HepG2 (cell line): ENCODE data around the gene ZPLD1.

ENCODE experiments used
- CREB1 ChIP-seq, 2 experiments: fragments of 450-650 bp in 1 of 2; IDR thresholded peaks; 2 replicates each; pipeline ENCODE4 v1.6.1; 2016 to 2017; ENCODE audit warnings: control low read depth in 1 of 2, mild to moderate bottlenecking in 1 of 2, missing compliant biosample characterization in 1 of 2, missing genetic modification characterization in 1 of 2
- EZH2 ChIP-seq: conservative IDR thresholded peaks from 2 replicates; pipeline ENCODE4 v1.6.1; 2012; ENCODE audit warnings: mild to moderate bottlenecking, low read depth, low read length, moderate library complexity
- FOXM1 ChIP-seq: sonication (generic); formaldehyde crosslinking; IDR thresholded peaks from 2 replicates; pipeline ENCODE4 v1.5.0; 2020; ENCODE audit warnings: missing genetic modification reagents
- JUND ChIP-seq: sonication (generic); formaldehyde crosslinking; IDR thresholded peaks from 2 replicates; pipeline ENCODE4 v1.8.0; 2022; ENCODE audit warnings: mild to moderate bottlenecking, missing genetic modification reagents
- KLF12 ChIP-seq: sonication (generic); formaldehyde crosslinking; IDR thresholded peaks from 2 replicates; pipeline ENCODE4 v1.4.0; 2020; ENCODE audit warnings: missing genetic modification reagents, borderline replicate concordance
- NFYB ChIP-seq: sonication (generic); formaldehyde crosslinking; IDR thresholded peaks from 2 replicates; pipeline ENCODE4 v1.4.0; 2020; ENCODE audit warnings: missing genetic modification reagents
- PAX8 ChIP-seq: sonication (generic); formaldehyde crosslinking; IDR thresholded peaks from 2 replicates; pipeline ENCODE4 v1.8.0; 2022; ENCODE audit warnings: mild to moderate bottlenecking, missing genetic modification reagents, borderline replicate concordance
- POLR2A ChIP-seq, 2 experiments: IDR thresholded peaks; 2 replicates each; pipeline ENCODE4 v1.6.1; 2011; ENCODE audit warnings: low read depth in 2 of 2, low read length in 2 of 2, mild to moderate bottlenecking in 1 of 2, moderate library complexity in 1 of 2; ENCODE audit not compliant: insufficient read depth in 1 of 2
- TAF1 ChIP-seq: sonication (generic); formaldehyde crosslinking; IDR thresholded peaks from 2 replicates; pipeline ENCODE4 v1.4.0; 2020; ENCODE audit warnings: missing genetic modification reagents
- YY1 ChIP-seq: IDR thresholded peaks from 2 replicates; pipeline ENCODE4 v1.6.1; 2011; ENCODE audit warnings: low read length, low read depth, moderate library complexity, mild to moderate bottlenecking; ENCODE audit not compliant: insufficient read depth, insufficient replicate concordance
- ZFX ChIP-seq: sonication (generic); formaldehyde crosslinking; IDR thresholded peaks from 2 replicates; pipeline ENCODE4 v1.4.0; 2020; ENCODE audit warnings: mild to moderate bottlenecking, low read depth, missing genetic modification reagents, moderate library complexity
- ZNF543 ChIP-seq: sonication (generic); formaldehyde crosslinking; IDR thresholded peaks from 2 replicates; pipeline ENCODE4 v1.4.0; 2020; ENCODE audit warnings: mild to moderate bottlenecking, missing genetic modification reagents
- TF ChIP-seq, protein P1 (sequence below): sonication (generic); formaldehyde crosslinking; IDR thresholded peaks from 2 replicates; pipeline ENCODE4 v1.5.0; 2020; ENCODE audit warnings: mild to moderate bottlenecking, missing genetic modification reagents, moderate library complexity
- TF ChIP-seq, protein P2 (sequence below): sonication (generic); formaldehyde crosslinking; IDR thresholded peaks from 2 replicates; pipeline ENCODE4 v1.5.0; 2020; ENCODE audit warnings: missing genetic modification reagents

DNA sequence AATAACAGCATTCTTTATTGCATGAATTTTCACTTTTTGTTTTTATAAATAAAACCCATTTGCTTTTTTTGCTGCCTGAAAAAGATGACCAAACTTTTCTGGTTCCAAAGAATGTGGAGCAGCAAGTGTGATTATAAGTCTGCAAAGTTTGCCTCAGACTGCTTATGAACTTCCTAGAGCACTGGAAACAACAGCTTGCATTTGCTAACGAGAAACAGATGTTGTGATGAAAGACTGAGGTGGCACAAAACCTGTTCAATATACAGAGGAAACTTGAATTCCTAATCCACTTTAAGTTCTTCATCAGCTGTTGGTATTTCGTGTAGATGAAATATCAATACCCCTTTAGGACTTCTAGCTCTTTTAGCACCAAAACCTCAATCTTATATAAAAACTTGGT, 9.3 kb downstream of the ZPLD1 start:
- TF ChIP-seq, protein P1, sequence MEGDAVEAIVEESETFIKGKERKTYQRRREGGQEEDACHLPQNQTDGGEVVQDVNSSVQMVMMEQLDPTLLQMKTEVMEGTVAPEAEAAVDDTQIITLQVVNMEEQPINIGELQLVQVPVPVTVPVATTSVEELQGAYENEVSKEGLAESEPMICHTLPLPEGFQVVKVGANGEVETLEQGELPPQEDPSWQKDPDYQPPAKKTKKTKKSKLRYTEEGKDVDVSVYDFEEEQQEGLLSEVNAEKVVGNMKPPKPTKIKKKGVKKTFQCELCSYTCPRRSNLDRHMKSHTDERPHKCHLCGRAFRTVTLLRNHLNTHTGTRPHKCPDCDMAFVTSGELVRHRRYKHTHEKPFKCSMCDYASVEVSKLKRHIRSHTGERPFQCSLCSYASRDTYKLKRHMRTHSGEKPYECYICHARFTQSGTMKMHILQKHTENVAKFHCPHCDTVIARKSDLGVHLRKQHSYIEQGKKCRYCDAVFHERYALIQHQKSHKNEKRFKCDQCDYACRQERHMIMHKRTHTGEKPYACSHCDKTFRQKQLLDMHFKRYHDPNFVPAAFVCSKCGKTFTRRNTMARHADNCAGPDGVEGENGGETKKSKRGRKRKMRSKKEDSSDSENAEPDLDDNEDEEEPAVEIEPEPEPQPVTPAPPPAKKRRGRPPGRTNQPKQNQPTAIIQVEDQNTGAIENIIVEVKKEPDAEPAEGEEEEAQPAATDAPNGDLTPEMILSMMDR, result no peak
- TF ChIP-seq FOXM1 (CRISPR knock-in tag), result no peak
- no peak for TF ChIP-seq EZH2
- TF ChIP-seq ZFX (CRISPR knock-in tag), result no peak
- TF ChIP-seq ZNF543 (CRISPR knock-in tag), result no peak
- TF ChIP-seq KLF12 (CRISPR knock-in tag), result no peak
- no peak for TF ChIP-seq POLR2A (IDR thresholded peaks at IDR 0.05; ENCODE audit: insufficient read depth in 1 of 2, low read depth in 2 of 2, low read length in 2 of 2)
- TF ChIP-seq YY1, result no peak
- no peak for TF ChIP-seq TAF1 (CRISPR knock-in tag)
- TF ChIP-seq, protein P2, sequence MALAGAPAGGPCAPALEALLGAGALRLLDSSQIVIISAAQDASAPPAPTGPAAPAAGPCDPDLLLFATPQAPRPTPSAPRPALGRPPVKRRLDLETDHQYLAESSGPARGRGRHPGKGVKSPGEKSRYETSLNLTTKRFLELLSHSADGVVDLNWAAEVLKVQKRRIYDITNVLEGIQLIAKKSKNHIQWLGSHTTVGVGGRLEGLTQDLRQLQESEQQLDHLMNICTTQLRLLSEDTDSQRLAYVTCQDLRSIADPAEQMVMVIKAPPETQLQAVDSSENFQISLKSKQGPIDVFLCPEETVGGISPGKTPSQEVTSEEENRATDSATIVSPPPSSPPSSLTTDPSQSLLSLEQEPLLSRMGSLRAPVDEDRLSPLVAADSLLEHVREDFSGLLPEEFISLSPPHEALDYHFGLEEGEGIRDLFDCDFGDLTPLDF (CRISPR knock-in tag), result no peak
- no peak for TF ChIP-seq NFYB
- TF ChIP-seq JUND (CRISPR knock-in tag), result no peak
- no peak for TF ChIP-seq PAX8 (CRISPR knock-in tag)
- no peak for TF ChIP-seq CREB1 (IDR thresholded peaks at IDR 0.05)
- no peak for TF ChIP-seq CREB1 (CRISPR knock-in tag; IDR thresholded peaks at IDR 0.05)
